ENCODE measurements around the gene ATP13A3. TPM values are rescaled to one million over a fixed set of nuclear protein-coding genes. Genes with fewer than 3 reads are reported as not detected.
"Not testable (repeated sequence)": the region's sequence is repeated elsewhere in the genome, so short reads cannot be mapped to it uniquely, and the experiment has no call there.

Gene ATP13A3
- total RNA-seq, 1 experiment from 2014 or later: 119 TPM

DNA sequence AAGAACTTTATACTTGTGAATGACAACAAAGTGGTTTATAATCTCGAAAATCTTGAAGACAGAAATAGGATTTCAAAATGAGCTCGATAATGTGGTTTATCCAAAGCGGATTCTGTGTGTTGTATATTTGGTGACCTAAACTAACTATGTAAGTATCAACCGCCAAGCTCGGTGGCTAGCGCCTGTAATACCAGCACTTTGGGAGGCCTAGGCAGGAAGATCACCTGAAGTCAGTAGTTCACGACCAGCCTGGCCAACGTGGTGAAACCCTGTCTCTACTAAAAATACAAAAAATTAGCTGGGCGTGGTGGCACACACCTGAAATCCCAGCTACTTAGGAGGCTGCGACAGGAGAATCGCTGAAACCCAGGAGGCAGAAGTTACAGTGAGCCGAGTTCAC lies 2.2 kb downstream of the ATP13A3 start:
- Mint-ChIP-seq H3K4me3 (ENCODE audit: unreplicated experiment) (peak overlapping the region; percentile 86), H3K27me3 (ENCODE audit: insufficient read depth, unreplicated experiment) (no peaks in the 10 kb centered on the region), H3K36me3 (ENCODE audit: insufficient read depth, unreplicated experiment) (peaks cover 7% of the 10 kb centered on the region), H3K9me3 (ENCODE audit: unreplicated experiment) (no peaks in the 10 kb centered on the region), H3K4me1 (ENCODE audit: insufficient read depth, unreplicated experiment) (peaks cover 37% of the 10 kb centered on the region), H3K27ac (ENCODE audit: low read depth, unreplicated experiment) (no peak overlapping the region)
- POLR2A ChIA-PET: interaction anchor here (0.7 to 3.5 kb wide), 12 partner anchors 10 to 1538 kb away, joined by 3 to 31 read pairs (median 6); no protein-coding TSS in a partner anchor
- CTCF ChIA-PET: interaction anchor here (0.6 to 3.7 kb wide), 4 partner anchors 9 to 199 kb away, joined by 3 to 32 read pairs (median 4); no protein-coding TSS in a partner anchor
- intact Hi-C loops (cut with micrococcal nuclease): loop anchor here (1.0 kb wide), 1 partner anchor 109 kb away; no protein-coding TSS in a partner anchor
- no peak for DNase-seq (ENCODE audit: unreplicated experiment)
- no TSS peak for BruUV-seq (replicated peaks)
- TF ChIP-seq CTCF (IDR thresholded peaks at IDR 0.05; ENCODE audit: unreplicated experiment): no peak

- intact Hi-C loops (cut with micrococcal nuclease): no loop called here
- CTCF ChIA-PET: interaction anchor here (0.8 to 3.7 kb wide), 5 partner anchors 10 to 110 kb away, joined by 3 to 32 read pairs (median 4); no protein-coding TSS in a partner anchor
- H3K36me3 Mint-ChIP-seq (ENCODE audit: insufficient read depth, unreplicated experiment): peaks cover 7% of the 10 kb centered on the region
- H3K27ac Mint-ChIP-seq (ENCODE audit: low read depth, unreplicated experiment): no peak overlapping the region
- no peak for DNase-seq (ENCODE audit: unreplicated experiment)
- peaks cover 35% of the 10 kb centered on the region for H3K4me1 Mint-ChIP-seq (ENCODE audit: insufficient read depth, unreplicated experiment)
- no peak for TF ChIP-seq CTCF (IDR thresholded peaks at IDR 0.05; ENCODE audit: unreplicated experiment)
- POLR2A ChIA-PET: interaction anchor here (0.5 to 3.5 kb wide), 8 partner anchors 9 to 109 kb away, joined by 3 to 31 read pairs (median 6); no protein-coding TSS in a partner anchor
- no peak overlapping the region for H3K4me3 Mint-ChIP-seq (ENCODE audit: unreplicated experiment)
- BruUV-seq (replicated peaks): no TSS peak
- no peaks in the 10 kb centered on the region for H3K27me3 Mint-ChIP-seq (ENCODE audit: insufficient read depth, unreplicated experiment)
- H3K9me3 Mint-ChIP-seq (ENCODE audit: unreplicated experiment): no peaks in the 10 kb centered on the region
Observed at GRCh38 chr3:194483850-194484249, 3.0 kb downstream of the ATP13A3 start.

DNA sequence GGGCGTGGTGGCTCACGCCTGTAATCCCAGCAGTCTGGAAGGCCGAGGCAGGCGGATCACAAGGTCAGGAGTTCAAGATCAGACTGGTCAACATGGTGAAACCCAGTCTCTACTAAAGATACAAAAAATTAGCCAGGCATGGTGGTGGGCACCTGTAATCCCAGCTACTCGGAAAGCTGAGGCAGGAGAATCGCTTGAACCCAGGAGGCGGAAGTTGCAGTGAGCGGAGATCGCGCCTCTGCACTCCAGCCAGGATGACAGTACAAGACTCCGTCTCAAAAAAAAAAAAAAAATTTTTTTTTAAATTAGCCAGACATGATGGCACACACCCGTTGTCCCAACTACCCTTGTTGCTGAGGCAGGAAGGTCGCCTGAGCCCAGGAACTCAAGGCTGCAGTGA lies 4.0 kb downstream of the ATP13A3 start:
- Mint-ChIP-seq H3K27ac (ENCODE audit: low read depth, unreplicated experiment) (peak overlapping the region; percentile 85), H3K4me1 (ENCODE audit: insufficient read depth, unreplicated experiment) (peaks cover 27% of the 10 kb centered on the region)
- POLR2A ChIA-PET: interaction anchor here (1.5 to 3.5 kb wide), 4 partner anchors 8 to 111 kb away, joined by 5 to 31 read pairs (median 10); no protein-coding TSS in a partner anchor
- CTCF ChIA-PET: interaction anchor here (1.4 to 3.7 kb wide), 2 partner anchors 11 to 103 kb away, joined by 5 to 32 read pairs; no protein-coding TSS in a partner anchor
- H3K27me3 Mint-ChIP-seq (ENCODE audit: insufficient read depth, unreplicated experiment); H3K4me3 Mint-ChIP-seq (ENCODE audit: unreplicated experiment); H3K36me3 Mint-ChIP-seq (ENCODE audit: insufficient read depth, unreplicated experiment); BruUV-seq (replicated peaks); H3K9me3 Mint-ChIP-seq (ENCODE audit: unreplicated experiment); DNase-seq (ENCODE audit: unreplicated experiment); intact Hi-C loops (cut with micrococcal nuclease): not testable (repeated sequence)

DNA sequence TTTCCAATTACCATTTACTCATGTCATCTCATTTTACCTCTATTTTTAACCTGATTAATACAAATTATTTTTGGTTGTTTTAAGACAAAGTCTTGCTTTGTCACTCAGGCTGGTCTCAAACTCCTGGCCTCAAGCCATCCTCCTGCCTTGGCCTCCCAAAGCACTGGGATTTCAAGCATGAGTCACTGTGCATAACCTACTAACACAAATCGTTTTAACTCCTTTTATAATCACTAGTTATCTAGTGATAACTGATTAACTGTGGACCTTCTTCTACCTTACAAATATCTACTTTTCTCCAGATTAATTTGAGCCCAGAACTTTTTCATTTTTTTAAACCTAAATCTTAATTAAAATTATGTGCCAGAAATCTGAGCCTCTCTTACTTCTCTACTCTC lies 4.6 kb downstream of the ATP13A3 start:
- peak; percentile 37 for DNase-seq (ENCODE audit: unreplicated experiment)
- ChIA-PET POLR2A (no interaction called here), CTCF (no interaction called here)
- TF ChIP-seq CTCF (IDR thresholded peaks at IDR 0.05; ENCODE audit: unreplicated experiment): no peak
- Mint-ChIP-seq H3K4me1 (ENCODE audit: insufficient read depth, unreplicated experiment) (peaks cover 27% of the 10 kb centered on the region), H3K9me3 (ENCODE audit: unreplicated experiment) (no peaks in the 10 kb centered on the region), H3K27me3 (ENCODE audit: insufficient read depth, unreplicated experiment) (no peaks in the 10 kb centered on the region), H3K4me3 (ENCODE audit: unreplicated experiment) (no peak overlapping the region), H3K27ac (ENCODE audit: low read depth, unreplicated experiment) (peak overlapping the region; percentile 85), H3K36me3 (ENCODE audit: insufficient read depth, unreplicated experiment) (peaks cover 7% of the 10 kb centered on the region)
- intact Hi-C loops (cut with micrococcal nuclease): no loop called here
- no TSS peak for BruUV-seq (replicated peaks)

Data from MCF 10A (cell line).